Measurements from ENCODE around the gene MPZL1.
A peak's percentile ranks its signal among the peaks of the same experiment; 100 is the strongest.
"Not testable (repeated sequence)": the region's sequence is repeated elsewhere in the genome, so short reads cannot be mapped to it uniquely, and the experiment has no call there.

MPZL1 gene

GRCh38 chr1:167819849-167820683 lies 98.3 kb downstream of the MPZL1 start:
- peak; percentile 41 for DNase-seq

GRCh38 chr1:167820684-167821355 lies 99.0 kb downstream of the MPZL1 start:
- DNase-seq, result no peak

- DNase-seq, result no peak
Measured at GRCh38 chr1:167821356-167821685, 99.5 kb downstream of the MPZL1 start.

GRCh38 chr1:167821969-167822685 lies 100.3 kb downstream of the MPZL1 start:
- no peak for DNase-seq

- no peak for DNase-seq
Measured at GRCh38 chr1:167824163-167824794, 102.5 kb downstream of the MPZL1 start.

- no peak for DNase-seq
Measured at GRCh38 chr1:167825419-167826079, 103.8 kb downstream of the MPZL1 start.

GRCh38 chr1:167826127-167826526 lies 104.3 kb downstream of the MPZL1 start:
- no peak for DNase-seq

- DNase-seq, result no peak
Measured at GRCh38 chr1:167829868-167830267, 108.1 kb downstream of the MPZL1 start.

- not testable (repeated sequence) for DNase-seq
Measured at GRCh38 chr1:167830668-167831067, 108.9 kb downstream of the MPZL1 start.

- DNase-seq, result no peak
Measured at GRCh38 chr1:167832693-167833092, 110.9 kb downstream of the MPZL1 start.

- no peak for DNase-seq
Measured at GRCh38 chr1:167833904-167834303, 112.1 kb downstream of the MPZL1 start.

- no peak for DNase-seq
Measured at GRCh38 chr1:167836197-167836596, 114.4 kb downstream of the MPZL1 start.

GRCh38 chr1:167837326-167837725 lies 115.5 kb downstream of the MPZL1 start:
- DNase-seq, result peak; percentile 2

GRCh38 chr1:167839009-167839408 lies 117.2 kb downstream of the MPZL1 start:
- DNase-seq, result no peak
